HepG2 (cell line): ENCODE results near the gene RASSF9. TPM values are rescaled to one million over a fixed set of nuclear protein-coding genes. Genes with fewer than 3 reads are reported as not detected.

Source experiments
- ATAC-seq: fragments of 200-7000 bp; cut with Tn5 transposase; 3 replicates; pipeline ENCODE4 v1.9.1; 2020; ENCODE audit warnings: mild to moderate bottlenecking, moderate library complexity
- BruUV-seq: library from RNA; stranded (reverse); fragments of 400-500 nt; replicated peaks from 2 replicates; lab custom pipeline; 2021; lab: Mats Ljungman, UMichigan
- CTCF ChIA-PET: fragments of 300-600 bp; formaldehyde crosslinking; extraction: SDS; loops from one replicate; lab custom pipeline; 2021; ENCODE audit warnings: low total read pairs, inconsistent platforms, low intra/inter-chr PET ratio; lab: Yijun Ruan, JAX
- POLR2A ChIA-PET: fragments of 350-600 bp; sonication (Branson Sonifier 250); formaldehyde crosslinking; loops from one replicate; lab custom pipeline; 2020; ENCODE audit warnings: antibody characterized with exemption, inconsistent platforms; lab: Yijun Ruan, JAX
- DNase-seq: peaks from one replicate; pipeline ENCODE4 v3.0.0-alpha.2; 2015; ENCODE audit warnings: low spot score
- FAIRE-seq: peaks from 3 replicates; lab custom pipeline; 2011; peaks lifted over from hg19 to GRCh38; lab: Jason Lieb, UNC
- H2AFZ ChIP-seq: one replicate; pipeline ENCODE4 v1.6.1; 2011; ENCODE audit warnings: low read length, inconsistent platforms
- H3K27ac ChIP-seq: fragments of 300-600 bp; 3 replicates; pipeline ENCODE4 v1.8.0; 2011; ENCODE audit warnings: mixed run types, mild to moderate bottlenecking, mixed read lengths, low read length, inconsistent platforms; ENCODE audit not compliant: insufficient read depth; ENCODE audit errors: extremely low read length
- H3K27me3 ChIP-seq, 2 experiments: fragments of 200-600 bp in 1 of 2; 2 replicates in 1 of 2; 3 replicates in 1 of 2; pipeline versions ENCODE4 v1.6.0 to v1.8.0; 2011; ENCODE audit warnings: low read length in 2 of 2, mild to moderate bottlenecking in 2 of 2, moderate library complexity in 2 of 2, inconsistent platforms in 1 of 2; ENCODE audit not compliant: insufficient read depth in 2 of 2, control insufficient read depth in 1 of 2
- H3K36me3 ChIP-seq, 2 experiments: fragments of 200-600 bp in 1 of 2; replicated peaks in 1 of 2; 2 replicates in 1 of 2; 3 replicates in 1 of 2; pipeline versions ENCODE4 v1.5.1 to v1.8.0; 2011; ENCODE audit warnings: low read length in 2 of 2, inconsistent platforms in 1 of 2; ENCODE audit not compliant: insufficient read depth in 2 of 2, control insufficient read depth in 1 of 2
- H3K4me1 ChIP-seq: 2 replicates; pipeline ENCODE4 v1.5.1; 2012; ENCODE audit warnings: low read length, inconsistent platforms; ENCODE audit not compliant: insufficient read depth
- H3K4me2 ChIP-seq: 2 replicates; pipeline ENCODE4 v1.6.0; 2011; ENCODE audit warnings: low read depth, low read length, inconsistent platforms
- H3K4me3 ChIP-seq, 3 experiments: fragments of 200-600 bp in 1 of 3; sonication (generic), shearing (Covaris generic) in 1 of 3; replicated peaks in 1 of 3; 2 replicates each; pipeline ENCODE4 v1.5.1; 2011 to 2016; ENCODE audit warnings: low read length in 3 of 3, inconsistent platforms in 2 of 3, low read depth in 2 of 3, mild to moderate bottlenecking in 2 of 3, control low read depth in 1 of 3, mixed read lengths in 1 of 3; ENCODE audit not compliant: insufficient read depth in 1 of 3
- H3K79me2 ChIP-seq: one replicate; pipeline ENCODE4 v1.6.1; 2011; ENCODE audit warnings: low read length, inconsistent platforms; ENCODE audit not compliant: insufficient read depth
- H3K9ac ChIP-seq: 2 replicates; pipeline ENCODE4 v1.6.0; 2011; ENCODE audit warnings: mild to moderate bottlenecking, low read depth, low read length, inconsistent platforms; ENCODE audit not compliant: insufficient read depth
- H3K9me3 ChIP-seq: 2 replicates; pipeline ENCODE4 v1.5.1; 2012; ENCODE audit warnings: mild to moderate bottlenecking, low read length
- H4K20me1 ChIP-seq: 2 replicates; pipeline ENCODE4 v1.6.0; 2011; ENCODE audit warnings: inconsistent platforms, mild to moderate bottlenecking, low read length, moderate library complexity; ENCODE audit not compliant: insufficient read depth
- BRD4 ChIP-seq: sonication (generic); formaldehyde crosslinking; IDR thresholded peaks from 2 replicates; pipeline ENCODE4 v1.4.0; 2020; ENCODE audit warnings: missing genetic modification reagents
- CEBPB ChIP-seq: IDR thresholded peaks from 2 replicates; pipeline ENCODE4 v1.6.1; 2011; ENCODE audit warnings: low read depth, low read length, improper control_type of control experiment, borderline replicate concordance
- EHMT2 ChIP-seq: fragments of 200-600 bp; sonication (generic); IDR thresholded peaks from 2 replicates; pipeline ENCODE4 v1.7.0; 2017; ENCODE audit warnings: antibody characterized with exemption, low read depth, low read length, borderline replicate concordance
- GATAD2A ChIP-seq: IDR thresholded peaks from 2 replicates; pipeline ENCODE4 v1.6.1; 2016
- RFX3 ChIP-seq: IDR thresholded peaks from 2 replicates; pipeline ENCODE4 v1.6.1; 2016; ENCODE audit warnings: missing biosample characterization, missing genetic modification reagents
- RNF219 ChIP-seq: sonication (generic); formaldehyde crosslinking; IDR thresholded peaks from 2 replicates; pipeline ENCODE4 v1.5.0; 2020; ENCODE audit warnings: mild to moderate bottlenecking, missing genetic modification reagents
- ZNF646 ChIP-seq: sonication (generic); formaldehyde crosslinking; IDR thresholded peaks from 2 replicates; pipeline ENCODE4 v1.9.0; 2021; ENCODE audit warnings: mild to moderate bottlenecking, missing genetic modification reagents
- ZNF781 ChIP-seq: sonication (generic); formaldehyde crosslinking; IDR thresholded peaks from 2 replicates; pipeline ENCODE4 v1.5.1; 2020; ENCODE audit warnings: borderline replicate concordance, mild to moderate bottlenecking, missing genetic modification reagents; ENCODE audit errors: not compliant biosample characterization
- ZNF878 ChIP-seq: sonication (generic); formaldehyde crosslinking; IDR thresholded peaks from 2 replicates; pipeline ENCODE4 v1.8.1; 2023; ENCODE audit warnings: mild to moderate bottlenecking, missing genetic modification reagents, moderate library complexity
- in situ Hi-C: cut with HindIII; loops from 2 replicates; pipeline ENCODE4 v1.10.0; 2017; ENCODE audit warnings: low pct_unique_long_range_greater_than_20kb; ENCODE audit not compliant: extremely low pct_ligation_motif_present
- intact Hi-C: fragments of 100-400 bp; cut with micrococcal nuclease; formaldehyde crosslinking; loops from one replicate; pipeline ENCODE4 v1.10.0; 2022; ENCODE audit not compliant: unreplicated experiment
- polyA plus RNA-seq, 8 experiments: library from polyadenylated mRNA; depleted of rRNA in 3 of 8; stranded (reverse) in 7 of 8; unstranded in 1 of 8; fragments of >200 nt; fragmentation: Illumina TruSeq in 4 of 8; extraction: Trizol in 4 of 8; gene quantifications; 2 replicates each; pipeline versions ENCODE4 v1.2.1 to v1.2.3, GENCODE V29; 2011 to 2016; ENCODE audit warnings: low read depth in 4 of 8, missing spikeins in 1 of 8, mixed read lengths in 1 of 8; ENCODE audit not compliant: insufficient read depth in 1 of 8
- total RNA-seq, 5 experiments: library from RNA; depleted of rRNA; stranded (reverse); fragments of >200 nt; fragmentation: Illumina TruSeq; extraction: Trizol; gene quantifications; 2 replicates each; pipeline ENCODE4 v1.2.3, GENCODE V29; 2016; ENCODE audit warnings: low read depth in 1 of 5
- TF ChIP-seq, protein P1 (sequence below): IDR thresholded peaks from 2 replicates; pipeline ENCODE4 v1.6.1; 2016
- TF ChIP-seq, protein P2 (sequence below): sonication (generic); formaldehyde crosslinking; IDR thresholded peaks from 2 replicates; pipeline ENCODE4 v1.4.0; 2020; ENCODE audit warnings: mild to moderate bottlenecking, missing genetic modification reagents

The RASSF9 gene
- total and polyA plus RNA-seq, 2 of the 13 experiments (the other 11 are each of a cell fraction or from before 2014, with no cell fraction given) = not detected

GRCh38 chr12:85836197-85837090, at the start of gene RASSF9 (continued):
- TF ChIP-seq ZNF646 (CRISPR knock-in tag) (peak; percentile 57), GATAD2A (CRISPR knock-in tag) (peak; percentile 41; the same call in 1 of the 2 replicates), CEBPB (peak; percentile 86)

- no peaks in the 10 kb centered on the region for H3K4me1 ChIP-seq
- H3K9ac ChIP-seq = no peak overlapping the region
- H4K20me1 ChIP-seq = no peaks in the 10 kb centered on the region
- no peaks in the 10 kb centered on the region for H3K79me2 ChIP-seq
- H3K27me3 ChIP-seq = no peaks in the 10 kb centered on the region
- BruUV-seq = no TSS peak
- ATAC-seq = no peak
- no peak for DNase-seq
- H3K4me2 ChIP-seq = no peak overlapping the region
- no peak overlapping the region for H3K4me3 ChIP-seq
- no peak overlapping the region for H2AFZ ChIP-seq
- no peaks in the 10 kb centered on the region for H3K36me3 ChIP-seq
- no peaks in the 10 kb centered on the region for H3K9me3 ChIP-seq
- FAIRE-seq = no peak
- no peak overlapping the region for H3K27ac ChIP-seq
- intact Hi-C loops (no loop called here), in situ Hi-C loops (no loop called here)
- POLR2A ChIA-PET = no interaction called here
- CTCF ChIA-PET = no interaction called here
- no peak for TF ChIP-seq RNF219 (CRISPR knock-in tag)
- TF ChIP-seq EHMT2 = no peak
- TF ChIP-seq, protein P1, sequence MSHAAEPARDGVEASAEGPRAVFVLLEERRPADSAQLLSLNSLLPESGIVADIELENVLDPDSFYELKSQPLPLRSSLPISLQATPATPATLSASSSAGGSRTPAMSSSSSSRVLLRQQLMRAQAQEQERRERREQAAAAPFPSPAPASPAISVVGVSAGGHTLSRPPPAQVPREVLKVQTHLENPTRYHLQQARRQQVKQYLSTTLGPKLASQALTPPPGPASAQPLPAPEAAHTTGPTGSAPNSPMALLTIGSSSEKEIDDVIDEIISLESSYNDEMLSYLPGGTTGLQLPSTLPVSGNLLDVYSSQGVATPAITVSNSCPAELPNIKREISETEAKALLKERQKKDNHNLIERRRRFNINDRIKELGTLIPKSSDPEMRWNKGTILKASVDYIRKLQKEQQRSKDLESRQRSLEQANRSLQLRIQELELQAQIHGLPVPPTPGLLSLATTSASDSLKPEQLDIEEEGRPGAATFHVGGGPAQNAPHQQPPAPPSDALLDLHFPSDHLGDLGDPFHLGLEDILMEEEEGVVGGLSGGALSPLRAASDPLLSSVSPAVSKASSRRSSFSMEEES (CRISPR knock-in tag) = no peak
- TF ChIP-seq ZNF781 (CRISPR knock-in tag) = no peak
- TF ChIP-seq, protein P2, sequence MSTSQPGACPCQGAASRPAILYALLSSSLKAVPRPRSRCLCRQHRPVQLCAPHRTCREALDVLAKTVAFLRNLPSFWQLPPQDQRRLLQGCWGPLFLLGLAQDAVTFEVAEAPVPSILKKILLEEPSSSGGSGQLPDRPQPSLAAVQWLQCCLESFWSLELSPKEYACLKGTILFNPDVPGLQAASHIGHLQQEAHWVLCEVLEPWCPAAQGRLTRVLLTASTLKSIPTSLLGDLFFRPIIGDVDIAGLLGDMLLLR (CRISPR knock-in tag) = no peak
- no peak for TF ChIP-seq BRD4 (CRISPR knock-in tag)
- no peak for TF ChIP-seq RFX3 (CRISPR knock-in tag)
- no peak for TF ChIP-seq ZNF878 (CRISPR knock-in tag)
These were observed 47.6 kb upstream of the RASSF9 start for GRCh38 chr12:85883763-85884162.
